ENCODE data around the gene CEMIP.

- no peak for TF ChIP-seq CTCF (IDR thresholded peaks at IDR 0.05)
- no peak for TF ChIP-seq POLR2A (IDR thresholded peaks at IDR 0.05)
Observed at GRCh38 chr15:80898040-80898439, 118.9 kb downstream of the CEMIP start.
